Mesodermal cell (in vitro differentiated cells): ENCODE data around the gene DCTPP1.

Source experiments
- H3K27ac ChIP-seq: 2 replicates; pipeline ENCODE4 v1.7.0; 2013; ENCODE audit warnings: mild to moderate bottlenecking, low read depth, low read length, moderate library complexity; ENCODE audit not compliant: severe bottlenecking
- H3K36me3 ChIP-seq: 2 replicates; pipeline ENCODE4 v1.7.1; 2013; ENCODE audit warnings: mild to moderate bottlenecking, low read length, moderate library complexity; ENCODE audit not compliant: control insufficient read depth, insufficient read depth
- H3K4me1 ChIP-seq: one replicate; pipeline ENCODE4 v1.7.1; 2013; ENCODE audit warnings: mild to moderate bottlenecking, low read length; ENCODE audit not compliant: insufficient read depth, control insufficient read depth, poor library complexity, severe bottlenecking
- H3K4me3 ChIP-seq: 2 replicates; pipeline ENCODE4 v1.7.0; 2013; ENCODE audit warnings: low read length, control low read depth, mild to moderate bottlenecking; ENCODE audit not compliant: insufficient read depth, poor library complexity, severe bottlenecking; ENCODE audit errors: extremely low read depth
- H3K9me3 ChIP-seq: 2 replicates; pipeline ENCODE4 v1.7.1; 2013; ENCODE audit warnings: mild to moderate bottlenecking, low read length, moderate library complexity; ENCODE audit not compliant: control insufficient read depth
- WGBS, 2 experiments: methylation state at CpG; one replicate each; pipeline ENCODE4 v1.1.5; 2013; ENCODE audit warnings: missing lambda C conversion rate in 2 of 2; ENCODE audit not compliant: insufficient coverage in 2 of 2; 5-methylcytosine and 5-hydroxymethylcytosine counted together

The DCTPP1 gene

DNA sequence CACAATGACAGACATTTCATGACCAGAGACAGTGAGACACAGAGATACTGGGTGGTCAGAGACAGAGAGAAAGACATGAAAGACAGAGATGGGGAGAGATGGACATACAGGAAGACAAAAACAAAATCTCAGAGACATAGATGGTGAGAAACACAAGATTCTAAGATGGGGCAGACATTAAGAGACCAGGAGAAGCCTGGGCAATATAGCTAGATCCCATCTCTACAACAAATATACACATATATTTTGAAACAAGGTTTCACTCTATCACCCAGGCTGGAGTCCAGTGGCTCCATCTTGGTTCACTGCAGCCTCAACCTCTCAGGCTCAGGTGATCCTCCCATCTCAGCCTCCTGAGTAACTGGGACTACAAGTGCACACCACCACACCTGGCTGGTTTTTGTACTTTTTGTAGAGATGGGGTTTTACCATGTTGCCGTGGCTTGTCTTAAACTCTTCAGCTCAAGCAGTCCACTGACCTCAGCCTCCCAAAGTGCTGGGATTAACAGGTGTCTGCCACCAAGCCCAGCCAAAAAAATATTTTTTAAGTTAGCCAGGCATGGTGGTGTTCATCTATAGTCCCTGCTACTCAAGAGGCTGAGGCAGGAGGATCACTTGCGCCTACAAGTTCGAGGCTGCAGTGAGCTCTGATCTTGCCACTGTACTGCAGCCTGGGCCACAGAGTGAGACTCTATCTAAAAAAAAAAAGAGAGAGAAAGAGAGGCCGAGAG lies 49.6 kb downstream of the DCTPP1 start:
- peaks cover 8% of the 10 kb centered on the region for H3K36me3 ChIP-seq
- WGBS, 2 experiments: 96 to 100% methylated on average over 2 to 3 of the region's 4 CpGs
- H3K4me1 ChIP-seq: peaks cover 22% of the 10 kb centered on the region
- H3K27ac ChIP-seq: no peak overlapping the region
- no peak overlapping the region for H3K4me3 ChIP-seq
- no peaks in the 10 kb centered on the region for H3K9me3 ChIP-seq

DNA sequence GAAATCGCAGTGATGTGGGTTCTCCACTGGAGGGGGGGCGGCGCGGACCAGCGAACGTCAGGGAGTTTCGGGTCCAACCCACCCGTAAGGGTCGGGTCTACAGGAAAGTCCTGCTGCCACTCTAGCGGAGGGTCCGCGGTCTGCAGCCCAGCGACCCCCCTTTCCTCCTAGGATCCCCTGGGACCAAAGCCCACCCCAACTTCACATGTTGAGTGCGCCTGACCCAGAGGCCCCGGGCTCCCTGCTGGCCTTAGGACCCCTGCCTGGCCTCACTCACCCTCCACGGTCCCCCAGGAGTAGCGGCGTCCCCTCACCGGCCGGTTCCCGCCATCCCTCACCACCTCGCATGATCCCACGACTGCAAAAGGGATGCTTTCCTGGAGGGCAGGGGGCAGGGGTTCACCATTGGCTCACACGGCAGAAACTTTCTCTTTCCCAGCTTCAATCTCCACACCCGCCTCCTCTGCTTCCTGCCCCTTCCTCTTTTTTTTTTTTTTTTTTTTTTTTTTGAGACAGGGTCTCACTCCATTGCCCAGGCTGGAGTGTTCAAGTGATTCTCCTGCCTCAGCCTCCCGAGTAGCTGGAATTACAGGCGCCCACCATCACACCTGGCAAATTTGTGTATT lies 50.6 kb downstream of the DCTPP1 start:
- H3K36me3 ChIP-seq: peaks cover 8% of the 10 kb centered on the region
- peaks cover 22% of the 10 kb centered on the region for H3K4me1 ChIP-seq
- WGBS, 2 experiments: 8 to 21% methylated on average over 18 to 24 of the region's 27 CpGs
- no peaks in the 10 kb centered on the region for H3K9me3 ChIP-seq
- peak overlapping the region; percentile 72 for H3K4me3 ChIP-seq
- H3K27ac ChIP-seq: peak overlapping the region; percentile 20

DNA sequence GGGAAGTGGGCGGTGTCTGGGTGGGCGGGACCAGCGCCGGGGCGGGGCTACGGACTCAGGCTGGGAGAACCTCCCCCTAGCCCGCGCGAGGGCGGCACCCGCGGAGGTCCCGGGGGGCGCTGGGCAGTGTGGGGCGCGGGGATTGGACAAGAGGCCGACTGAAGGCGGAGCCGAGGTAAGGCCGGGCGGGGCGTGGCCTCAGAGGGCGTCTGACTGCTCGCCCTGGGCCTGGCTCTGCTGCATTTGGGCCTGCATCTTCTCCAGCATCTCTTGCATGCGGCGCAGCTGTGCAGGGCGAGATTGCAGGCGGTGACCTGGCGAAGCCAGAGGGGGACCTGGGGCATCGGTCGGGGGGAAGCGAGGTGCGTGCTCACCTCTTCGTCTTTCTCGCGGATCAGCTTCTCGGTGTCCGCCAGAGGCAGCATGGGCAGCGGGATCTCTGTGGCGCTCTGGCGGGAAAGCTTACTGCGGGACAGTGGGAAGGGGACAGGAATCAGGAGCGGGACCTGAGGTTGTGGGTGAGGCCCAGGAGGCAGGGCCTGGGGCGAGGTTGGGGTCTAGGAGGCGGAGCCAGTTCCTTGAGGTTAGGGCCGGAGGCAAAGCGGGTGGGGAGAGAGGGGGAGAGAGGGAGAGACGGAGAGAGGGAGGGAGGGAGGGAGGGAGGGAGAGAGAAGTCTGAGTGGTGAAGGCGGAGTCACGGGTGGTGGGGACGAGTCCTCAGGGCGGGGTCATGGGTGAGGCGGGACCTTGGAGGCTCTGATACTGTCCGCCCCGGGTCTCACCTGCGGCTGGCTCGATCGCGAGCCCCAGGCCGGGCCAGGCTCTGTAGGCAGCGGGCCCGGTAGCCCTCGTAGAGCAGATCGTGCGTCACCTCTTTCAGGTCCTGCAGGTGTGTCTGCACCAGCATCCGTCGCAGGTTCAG lies 51.3 kb downstream of the DCTPP1 start:
- H3K27ac ChIP-seq: peak overlapping the region; percentile 100
- 0% methylated on average over 54 to 61 of the region's 67 CpGs for WGBS, 2 experiments
- peak overlapping the region; percentile 72 for H3K4me3 ChIP-seq
- H3K9me3 ChIP-seq: no peaks in the 10 kb centered on the region
- H3K36me3 ChIP-seq: peaks cover 8% of the 10 kb centered on the region
- H3K4me1 ChIP-seq: peaks cover 22% of the 10 kb centered on the region

DNA sequence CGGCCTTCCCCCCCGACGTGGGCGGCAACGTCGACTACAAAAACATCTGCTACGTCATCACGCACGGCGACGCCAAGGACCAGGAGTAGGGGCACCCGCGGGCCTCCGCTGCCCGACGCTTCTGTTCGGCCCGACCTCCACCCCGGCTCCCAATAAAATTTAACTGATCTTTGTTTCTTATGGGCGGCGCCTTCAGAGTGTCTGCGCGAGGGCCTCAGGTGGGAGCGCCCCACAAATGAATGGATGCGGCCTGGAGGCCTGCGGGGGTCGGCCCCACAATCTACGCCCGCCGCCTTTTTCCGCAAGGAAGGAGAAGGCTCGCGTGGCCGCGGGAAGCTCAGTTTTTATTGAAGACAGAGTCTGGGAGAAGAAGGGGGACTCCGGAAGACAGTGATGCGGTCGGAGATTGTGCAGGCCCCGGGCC lies 52.0 kb downstream of the DCTPP1 start:
- H3K9me3 ChIP-seq: no peaks in the 10 kb centered on the region
- 2 to 3% methylated on average over 21 to 35 of the region's 39 CpGs for WGBS, 2 experiments
- peaks cover 22% of the 10 kb centered on the region for H3K4me1 ChIP-seq
- H3K4me3 ChIP-seq: peak overlapping the region; percentile 72
- H3K27ac ChIP-seq: peak overlapping the region; percentile 100
- H3K36me3 ChIP-seq: peaks cover 8% of the 10 kb centered on the region

DNA sequence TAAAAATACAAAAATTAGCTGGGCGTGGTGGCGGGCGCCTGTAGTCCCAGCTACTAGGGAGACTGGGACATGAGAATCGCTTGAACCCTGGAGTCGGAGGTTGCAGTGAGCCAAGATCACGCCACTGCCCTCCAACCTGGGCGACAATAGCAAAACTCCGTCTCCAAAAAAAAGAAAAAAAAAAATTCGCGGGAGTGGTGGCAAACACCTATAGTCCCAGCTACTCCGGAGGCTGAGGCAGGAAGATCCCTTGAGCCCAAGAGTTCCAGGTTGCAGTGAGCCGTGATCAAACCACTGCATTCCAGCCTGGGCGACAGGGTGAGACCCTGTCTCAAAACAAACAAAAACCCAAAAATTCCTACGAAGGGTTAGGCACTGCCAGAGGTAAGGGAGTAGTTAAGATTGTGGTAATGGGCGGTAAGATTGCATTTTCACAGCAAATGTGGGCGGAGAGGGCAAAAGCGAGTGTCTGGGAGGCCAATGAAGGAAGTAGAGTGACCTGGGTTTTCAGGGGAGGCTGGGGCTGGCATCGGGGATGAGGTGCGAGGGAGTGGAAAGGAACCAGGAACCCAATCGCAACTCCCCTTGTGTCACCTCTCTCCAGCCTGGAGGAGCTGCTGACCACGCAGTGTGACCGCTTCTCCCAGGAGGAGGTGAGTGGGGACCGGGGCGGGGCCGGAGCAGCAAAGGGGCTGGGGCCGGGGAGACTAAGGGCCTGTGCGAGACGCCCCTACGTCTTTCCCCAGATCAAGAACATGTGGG lies 52.6 kb downstream of the DCTPP1 start:
- Histone ChIP-seq H3K36me3 (peaks cover 8% of the 10 kb centered on the region), H3K4me3 (peak overlapping the region; percentile 72), H3K4me1 (peaks cover 22% of the 10 kb centered on the region), H3K9me3 (no peaks in the 10 kb centered on the region), H3K27ac (peak overlapping the region; percentile 100)
- 66 to 75% methylated on average over 11 to 27 of the region's 29 CpGs for WGBS, 2 experiments

DNA sequence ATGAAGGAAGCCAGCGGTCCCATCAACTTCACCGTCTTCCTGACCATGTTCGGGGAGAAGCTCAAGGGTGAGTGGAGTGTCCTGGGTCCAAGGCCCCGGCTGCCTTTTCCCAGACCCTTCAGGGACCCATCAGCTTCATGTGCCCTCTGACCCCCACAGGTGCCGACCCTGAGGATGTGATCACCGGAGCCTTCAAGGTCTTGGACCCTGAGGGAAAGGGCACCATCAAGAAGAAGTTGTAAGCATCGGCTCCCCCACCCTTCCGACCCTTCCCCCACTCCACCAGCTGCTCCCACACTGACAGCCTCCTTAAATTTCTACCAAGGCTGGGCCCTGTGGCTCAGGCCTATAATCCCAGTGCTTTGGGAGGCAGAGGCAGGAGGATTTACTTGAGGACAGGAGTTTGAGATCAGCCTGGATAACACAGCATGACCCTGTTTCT lies 53.3 kb downstream of the DCTPP1 start:
- H3K4me1 ChIP-seq: peaks cover 21% of the 10 kb centered on the region
- no peaks in the 10 kb centered on the region for H3K9me3 ChIP-seq
- peak overlapping the region; percentile 49 for H3K27ac ChIP-seq
- no peak overlapping the region for H3K4me3 ChIP-seq
- 93 to 100% methylated on average over 3 to 6 of the region's 8 CpGs for WGBS, 2 experiments
- H3K36me3 ChIP-seq: peaks cover 8% of the 10 kb centered on the region

DNA sequence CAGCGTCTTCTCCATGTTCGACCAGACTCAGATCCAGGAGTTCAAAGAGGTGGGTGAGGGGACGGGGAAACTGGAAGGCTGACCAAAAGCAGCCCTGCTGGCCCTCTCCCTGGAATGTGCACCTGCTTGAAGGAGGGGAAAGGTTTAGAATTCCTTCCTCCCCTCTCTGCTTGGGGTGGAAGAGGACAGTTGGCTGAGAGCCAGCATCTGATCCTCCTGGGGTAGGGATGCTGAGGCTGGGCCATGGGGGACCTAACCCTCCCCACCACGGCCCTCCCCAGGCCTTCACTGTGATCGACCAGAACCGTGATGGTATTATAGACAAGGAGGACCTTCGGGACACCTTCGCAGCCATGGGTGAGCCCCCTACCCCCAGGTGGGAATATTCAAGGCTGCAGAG lies 54.0 kb downstream of the DCTPP1 start:
- Histone ChIP-seq H3K4me1 (peaks cover 17% of the 10 kb centered on the region), H3K4me3 (no peak overlapping the region), H3K9me3 (no peaks in the 10 kb centered on the region), H3K27ac (no peak overlapping the region), H3K36me3 (peaks cover 8% of the 10 kb centered on the region)
- WGBS, 2 experiments: 84 to 90% methylated on average over 2 to 4 of the region's 8 CpGs

DNA sequence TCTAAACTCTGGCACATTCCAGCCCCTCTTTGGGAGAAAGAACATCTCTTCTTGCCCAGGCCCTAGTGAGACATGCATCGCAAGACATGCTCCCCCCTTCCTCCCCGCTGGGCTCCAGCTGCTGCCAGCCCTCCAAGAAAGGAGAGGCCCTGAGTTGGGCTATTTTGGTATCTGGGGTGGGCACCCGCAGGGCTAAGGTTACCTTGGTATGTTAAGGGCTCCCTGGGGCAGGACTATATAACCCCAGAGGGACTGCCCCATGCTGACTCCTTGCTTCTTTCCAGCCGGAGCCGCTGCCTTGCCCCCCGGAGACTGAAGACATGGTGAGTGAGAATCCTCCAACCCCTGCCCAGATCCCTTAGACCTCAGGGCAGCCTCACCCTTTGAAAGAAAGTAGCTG lies 55.3 kb downstream of the DCTPP1 start, which contains the start of gene MYL11:
Gene MYL11 (plus strand): TSS at position 265 of the 400 bp plus-strand sequence. CDS start 56 bp downstream, at position 321.
- no peak within 1 kb of the TSS for H3K27ac ChIP-seq
- no peak within 1 kb of the TSS for H3K4me3 ChIP-seq
- peaks cover 15% of the 10 kb centered on the region for H3K4me1 ChIP-seq
- 83 to 94% methylated on average over 4 of the region's 6 CpGs for WGBS, 2 experiments
- no peaks in the 10 kb centered on the region for H3K36me3 ChIP-seq
- H3K9me3 ChIP-seq: no peaks in the 10 kb centered on the region
